SK-N-SH treated with all-trans-retinoic acid at 6 μM for 48 hours (cell line): ENCODE measurements around the gene HNRNPC.

Experiments used
- ATAC-seq: fragments of 200-7000 bp; cut with Tn5 transposase; 3 replicates; pipeline ENCODE4 v1.9.1; 2020; ENCODE audit warnings: mild to moderate bottlenecking, moderate library complexity
- BACH2 ChIP-seq: fragments of 250-450 bp; sonication (Bioruptor Pico); IDR thresholded peaks from 2 replicates; pipeline ENCODE4 v1.9.0; 2021; ENCODE audit warnings: mild to moderate bottlenecking, borderline replicate concordance
- CREB5 ChIP-seq: fragments of 250-450 bp; sonication (Bioruptor Pico); IDR thresholded peaks from 2 replicates; pipeline ENCODE4 v1.5.1; 2020; ENCODE audit warnings: low read depth, mild to moderate bottlenecking, moderate library complexity
- CSDC2 ChIP-seq: fragments of 250-450 bp; sonication (Bioruptor Pico); IDR thresholded peaks from 2 replicates; pipeline ENCODE4 v1.5.0; 2020; ENCODE audit warnings: mild to moderate bottlenecking, moderate library complexity
- CSRNP3 ChIP-seq: fragments of 250-450 bp; sonication (Bioruptor Pico); IDR thresholded peaks from 2 replicates; pipeline ENCODE4 v1.5.1; 2021; ENCODE audit warnings: mild to moderate bottlenecking, moderate library complexity
- ESRRG ChIP-seq: fragments of 250-450 bp; sonication (Bioruptor Pico); IDR thresholded peaks from 2 replicates; pipeline ENCODE4 v1.6.1; 2021; ENCODE audit warnings: mild to moderate bottlenecking
- GLIS3 ChIP-seq: fragments of 250-450 bp; sonication (Bioruptor Pico); IDR thresholded peaks from 2 replicates; pipeline ENCODE4 v1.5.0; 2020; ENCODE audit warnings: mild to moderate bottlenecking, moderate library complexity
- ISL1 ChIP-seq: fragments of 250-450 bp; sonication (Bioruptor Pico); IDR thresholded peaks from 2 replicates; pipeline ENCODE4 v2.1.2; 2022; ENCODE audit warnings: mild to moderate bottlenecking, moderate library complexity
- OSR1 ChIP-seq: fragments of 250-450 bp; sonication (Bioruptor Pico); IDR thresholded peaks from 2 replicates; pipeline ENCODE4 v1.8.0; 2022; ENCODE audit warnings: moderate library complexity, mild to moderate bottlenecking, inconsistent platforms
- PATZ1 ChIP-seq: fragments of 250-450 bp; sonication (Bioruptor Pico); IDR thresholded peaks from 2 replicates; pipeline ENCODE4 v1.8.0; 2020; ENCODE audit warnings: mild to moderate bottlenecking, moderate library complexity, borderline replicate concordance
- POU6F1 ChIP-seq: fragments of 250-450 bp; sonication (Bioruptor Pico); IDR thresholded peaks from 2 replicates; pipeline ENCODE4 v1.8.0; 2021; ENCODE audit warnings: low read depth, mild to moderate bottlenecking, moderate library complexity, borderline replicate concordance
- PPARA ChIP-seq: fragments of 250-450 bp; sonication (Bioruptor Pico); IDR thresholded peaks from 2 replicates; pipeline ENCODE4 v1.5.0; 2020; ENCODE audit warnings: mild to moderate bottlenecking, borderline replicate concordance
- RARB ChIP-seq: fragments of 250-450 bp; sonication (Bioruptor Pico); IDR thresholded peaks from 2 replicates; pipeline ENCODE4 v1.8.0; 2021; ENCODE audit warnings: mild to moderate bottlenecking, moderate library complexity
- SNAI2 ChIP-seq: fragments of 250-450 bp; sonication (Bioruptor Pico); IDR thresholded peaks from 2 replicates; pipeline ENCODE4 v1.5.0; 2020; ENCODE audit warnings: mild to moderate bottlenecking, moderate library complexity
- TCF4 ChIP-seq: fragments of 250-450 bp; sonication (Bioruptor Pico); IDR thresholded peaks from 2 replicates; pipeline ENCODE4 v1.8.0; 2021; ENCODE audit warnings: mild to moderate bottlenecking, moderate library complexity, borderline replicate concordance
- TSHZ2 ChIP-seq: fragments of 250-450 bp; sonication (Bioruptor Pico); IDR thresholded peaks from 2 replicates; pipeline ENCODE4 v1.5.0; 2020; ENCODE audit warnings: mild to moderate bottlenecking, moderate library complexity
- ZC3H10 ChIP-seq: fragments of 250-450 bp; sonication (Bioruptor Pico); IDR thresholded peaks from 2 replicates; pipeline ENCODE4 v1.5.1; 2021; ENCODE audit warnings: mild to moderate bottlenecking, moderate library complexity
- ZFP3 ChIP-seq: fragments of 250-450 bp; sonication (Bioruptor Pico); IDR thresholded peaks from 2 replicates; pipeline ENCODE4 v1.5.0; 2020; ENCODE audit warnings: mild to moderate bottlenecking, moderate library complexity
- ZFP30 ChIP-seq: fragments of 450-650 bp; formaldehyde crosslinking; IDR thresholded peaks from 2 replicates; pipeline ENCODE4 v1.5.0; 2022; ENCODE audit warnings: mild to moderate bottlenecking, moderate library complexity
- ZNF565 ChIP-seq: fragments of 450-650 bp; formaldehyde crosslinking; conservative IDR thresholded peaks from 2 replicates; pipeline ENCODE4 v1.5.0; 2020; ENCODE audit warnings: low read depth, mild to moderate bottlenecking, moderate library complexity
- ZNF70 ChIP-seq: fragments of 450-650 bp; formaldehyde crosslinking; IDR thresholded peaks from 2 replicates; pipeline ENCODE4 v1.5.0; 2020; ENCODE audit warnings: mild to moderate bottlenecking, moderate library complexity

HNRNPC gene

GRCh38 chr14:21185491-21185890, 83.8 kb downstream of the HNRNPC start:
- TF ChIP-seq RARB (CRISPR knock-in tag) (no peak), TSHZ2 (CRISPR knock-in tag) (no peak), SNAI2 (CRISPR knock-in tag) (no peak), ZNF70 (CRISPR knock-in tag) (no peak), PPARA (CRISPR knock-in tag) (no peak), ZNF565 (CRISPR knock-in tag) (no peak), ISL1 (CRISPR knock-in tag) (no peak), BACH2 (CRISPR knock-in tag) (no peak), TCF4 (CRISPR knock-in tag) (no peak), OSR1 (no peak), PATZ1 (CRISPR knock-in tag) (no peak), POU6F1 (CRISPR knock-in tag) (no peak)
- no peak for ATAC-seq

- ATAC-seq = no peak
These were observed 85.0 kb downstream of the HNRNPC start for GRCh38 chr14:21184254-21184653.

More at GRCh38 chr14:21184254-21184653, 85.0 kb downstream of the HNRNPC start:
- TF ChIP-seq ZFP3 (CRISPR knock-in tag) (no peak), BACH2 (CRISPR knock-in tag) (no peak), PPARA (CRISPR knock-in tag) (no peak), OSR1 (no peak), RARB (CRISPR knock-in tag) (no peak), ZNF70 (CRISPR knock-in tag) (no peak), CREB5 (no peak), ESRRG (no peak), TSHZ2 (CRISPR knock-in tag) (no peak), CSDC2 (no peak), ZFP30 (no peak), ZC3H10 (CRISPR knock-in tag) (no peak), ZNF565 (CRISPR knock-in tag) (no peak), CSRNP3 (no peak), GLIS3 (CRISPR knock-in tag) (no peak), PATZ1 (CRISPR knock-in tag) (no peak)
